Colonic mucosa (tissue), 4 donors: ENCODE results near the gene NKG7. TPM values are rescaled to one million over a fixed set of nuclear protein-coding genes. Genes with fewer than 3 reads are reported as not detected.
A peak's percentile ranks its signal among the peaks of the same experiment; 100 is the strongest.
"Not testable (repeated sequence)": the region's sequence is repeated elsewhere in the genome, so short reads cannot be mapped to it uniquely, and the experiment has no call there.

ENCODE experiments used
- DNase-seq: peaks from one replicate; pipeline ENCODE4 v3.0.0-alpha.2; 2020
- H3K27ac ChIP-seq: fragments of 200-600 bp; one replicate; pipeline ENCODE4 v1.8.0; 2021
- H3K27me3 ChIP-seq: fragments of 200-600 bp; one replicate; pipeline ENCODE4 v1.8.0; 2021
- H3K36me3 ChIP-seq: fragments of 200-600 bp; one replicate; pipeline ENCODE4 v1.8.0; 2021
- H3K4me1 ChIP-seq: fragments of 200-600 bp; one replicate; pipeline ENCODE4 v1.8.0; 2021; ENCODE audit warnings: mild to moderate bottlenecking
- H3K4me3 ChIP-seq: fragments of 200-600 bp; one replicate; pipeline ENCODE4 v1.8.0; 2021
- H3K9ac ChIP-seq, 2 donors: one replicate each; pipeline ENCODE4 v1.7.0; 2013; ENCODE audit warnings: control low read depth in 2 of 2, low read depth in 2 of 2, low read length in 2 of 2
- H3K9me3 ChIP-seq: fragments of 200-600 bp; one replicate; pipeline ENCODE4 v1.8.0; 2021
- CTCF ChIP-seq: fragments of 200-600 bp; IDR thresholded peaks from one replicate; pipeline ENCODE4 v1.8.0; 2022; ENCODE audit warnings: antibody characterized with exemption, mild to moderate bottlenecking
- intact Hi-C: fragments of 100-400 bp; cut with DNase I; formaldehyde crosslinking; loops from one replicate; pipeline ENCODE4 v1.14.1; 2022
- total RNA-seq, 2 donors: library from RNA; stranded (reverse); fragmentation: NEBNext Ultra II Directional in 1 of 2; extraction: Animal tissue kit (Norgen Biotek cat#: 25700) in 1 of 2; gene quantifications; one replicate each; pipeline ENCODE4 v1.2.1, GENCODE V29; 2021
- donor health status: healthy.
- donor health status: DM: no; HTN: no; CAD: no.
- donor health status: DM: no; HTN: no; CAD: no.

Gene NKG7
- 1 to 10 TPM; 2.3 to 2.7 TPM for total RNA-seq

GRCh38 chr19:51372649-51373504 lies at the start of gene NKG7:
TSS of gene NKG7 (minus strand) at chr19:51372654. CDS start at chr19:51372535, 119 bp downstream.
- no peaks in the 10 kb centered on the region for H3K36me3 ChIP-seq
- H3K4me3 ChIP-seq = no peak within 1 kb of the TSS
- H3K9ac ChIP-seq = peak within 1 kb of the TSS in 1 of 2 donors; percentile 34
- H3K4me1 ChIP-seq = peaks cover 4% of the 10 kb centered on the region
- no peak for DNase-seq
- intact Hi-C loops = no loop called here
- H3K9me3 ChIP-seq = no peaks in the 10 kb centered on the region
- H3K27me3 ChIP-seq = no peaks in the 10 kb centered on the region
- peak within 1 kb of the TSS; percentile 17 for H3K27ac ChIP-seq
- TF ChIP-seq CTCF = no peak

- Histone ChIP-seq H3K27me3 (no peaks in the 10 kb centered on the region), H3K4me1 (no peaks in the 10 kb centered on the region), H3K27ac (no peak overlapping the region), H3K9ac (no peak overlapping the region), H3K36me3 (no peaks in the 10 kb centered on the region), H3K4me3 (no peak overlapping the region), H3K9me3 (no peaks in the 10 kb centered on the region)
- intact Hi-C loops = no loop called here
- DNase-seq = peak; percentile 92
- TF ChIP-seq CTCF = peak; percentile 99
These were observed 49.6 kb upstream of the NKG7 start for GRCh38 chr19:51422053-51422448.

GRCh38 chr19:51421229-51422052 lies 49.0 kb upstream of the NKG7 start:
- no peak for DNase-seq
- no peak overlapping the region for H3K9ac ChIP-seq
- H3K4me1 ChIP-seq = no peaks in the 10 kb centered on the region
- H3K27me3 ChIP-seq = no peaks in the 10 kb centered on the region
- no peaks in the 10 kb centered on the region for H3K36me3 ChIP-seq
- no peak overlapping the region for H3K27ac ChIP-seq
- intact Hi-C loops = no loop called here
- TF ChIP-seq CTCF = no peak
- no peak overlapping the region for H3K4me3 ChIP-seq
- H3K9me3 ChIP-seq = no peaks in the 10 kb centered on the region

- H3K9me3 ChIP-seq, H3K9ac ChIP-seq, H3K36me3 ChIP-seq, H3K4me1 ChIP-seq, intact Hi-C loops, H3K27me3 ChIP-seq, DNase-seq, H3K4me3 ChIP-seq, H3K27ac ChIP-seq: not testable (repeated sequence)
These were observed 48.1 kb upstream of the NKG7 start for GRCh38 chr19:51420511-51420910.

GRCh38 chr19:51418707-51419106 lies 46.3 kb upstream of the NKG7 start:
- no peaks in the 10 kb centered on the region for H3K9me3 ChIP-seq
- intact Hi-C loops = no loop called here
- no peak for DNase-seq
- H3K27me3 ChIP-seq = no peaks in the 10 kb centered on the region
- H3K27ac ChIP-seq = no peak overlapping the region
- H3K4me3 ChIP-seq = no peak overlapping the region
- no peaks in the 10 kb centered on the region for H3K36me3 ChIP-seq
- no peak overlapping the region for H3K9ac ChIP-seq
- TF ChIP-seq CTCF = no peak
- no peaks in the 10 kb centered on the region for H3K4me1 ChIP-seq

- Histone ChIP-seq H3K4me3 (no peak overlapping the region), H3K9ac (no peak overlapping the region), H3K27me3 (no peaks in the 10 kb centered on the region), H3K9me3 (no peaks in the 10 kb centered on the region), H3K36me3 (no peaks in the 10 kb centered on the region), H3K27ac (no peak overlapping the region), H3K4me1 (no peaks in the 10 kb centered on the region)
- intact Hi-C loops = no loop called here
- no peak for TF ChIP-seq CTCF
- DNase-seq = no peak
These were observed 45.3 kb upstream of the NKG7 start for GRCh38 chr19:51417810-51418157.
